HG02970 (cell line): ENCODE results near the gene HYDIN.

Experiments used
- ATAC-seq: cut with Tn5 transposase; IDR thresholded peaks from one replicate; pipeline ENCODE4 v1.9.1; 2021; ENCODE audit warnings: mild to moderate bottlenecking, moderate library complexity, moderate number of reproducible peaks; ENCODE audit not compliant: unreplicated experiment, low FRiP score

HYDIN gene

GRCh38 chr16:70796301-70796700 is 434.2 kb downstream of the HYDIN start:
- ATAC-seq, result no peak

GRCh38 chr16:70795296-70795912 is 435.1 kb downstream of the HYDIN start:
- ATAC-seq, result no peak

GRCh38 chr16:70793851-70794502 is 436.5 kb downstream of the HYDIN start:
- no peak for ATAC-seq

GRCh38 chr16:70790815-70791214 is 439.7 kb downstream of the HYDIN start:
- no peak for ATAC-seq

GRCh38 chr16:70789595-70790447 is 440.7 kb downstream of the HYDIN start:
- no peak for ATAC-seq

- no peak for ATAC-seq
Measured at GRCh38 chr16:70788668-70789594, 441.6 kb downstream of the HYDIN start.

- no peak for ATAC-seq
Measured at GRCh38 chr16:70786020-70786755, 444.3 kb downstream of the HYDIN start.

GRCh38 chr16:70784692-70785555 is 445.6 kb downstream of the HYDIN start:
- ATAC-seq, result no peak

- no peak for ATAC-seq
Measured at GRCh38 chr16:70782237-70782636, 448.3 kb downstream of the HYDIN start.

GRCh38 chr16:70781800-70782199 is 448.7 kb downstream of the HYDIN start:
- no peak for ATAC-seq

- ATAC-seq, result no peak
Measured at GRCh38 chr16:70780546-70780945, 450.0 kb downstream of the HYDIN start.

GRCh38 chr16:70779361-70779760 is 451.2 kb downstream of the HYDIN start:
- no peak for ATAC-seq

- no peak for ATAC-seq
Measured at GRCh38 chr16:70778901-70779309, 451.6 kb downstream of the HYDIN start.

- no peak for ATAC-seq
Measured at GRCh38 chr16:70777973-70778406, 452.5 kb downstream of the HYDIN start.

GRCh38 chr16:70777496-70777895 is 453.0 kb downstream of the HYDIN start:
- ATAC-seq, result no peak

GRCh38 chr16:70775399-70775798 is 455.1 kb downstream of the HYDIN start:
- no peak for ATAC-seq

GRCh38 chr16:70774261-70774660 is 456.3 kb downstream of the HYDIN start:
- ATAC-seq, result no peak

GRCh38 chr16:70772493-70772892 is 458.0 kb downstream of the HYDIN start:
- ATAC-seq, result no peak
